Trophoblast cell (in vitro differentiated cells and primary cell): Measurements from ENCODE around the gene SLC34A2.

Experiments
- DNase-seq, 2 donors: peaks; one replicate each; pipeline ENCODE4 v3.0.0-alpha.2; 2016
- H2AFZ ChIP-seq: 2 replicates; pipeline ENCODE4 v1.6.1; 2013; ENCODE audit warnings: low read length, moderate library complexity, mild to moderate bottlenecking; ENCODE audit not compliant: insufficient read depth, poor library complexity
- H2AK5ac ChIP-seq: 2 replicates; pipeline ENCODE4 v1.6.1; 2013; ENCODE audit warnings: mild to moderate bottlenecking, low read length
- H2BK120ac ChIP-seq: 2 replicates; pipeline ENCODE4 v1.6.1; 2013; ENCODE audit warnings: low read length, mild to moderate bottlenecking, moderate library complexity; ENCODE audit not compliant: insufficient read depth, poor library complexity
- H2BK12ac ChIP-seq: 2 replicates; pipeline ENCODE4 v1.6.1; 2013; ENCODE audit warnings: mild to moderate bottlenecking, low read length, moderate library complexity
- H2BK5ac ChIP-seq: 2 replicates; pipeline ENCODE4 v1.6.1; 2013; ENCODE audit warnings: low read length, low read depth, moderate library complexity, mild to moderate bottlenecking; ENCODE audit not compliant: poor library complexity
- H3K14ac ChIP-seq: 2 replicates; pipeline ENCODE4 v1.6.1; 2013; ENCODE audit warnings: mild to moderate bottlenecking, low read length
- H3K18ac ChIP-seq: 2 replicates; pipeline ENCODE4 v1.6.1; 2013; ENCODE audit warnings: mild to moderate bottlenecking, low read length
- H3K23ac ChIP-seq: 2 replicates; pipeline ENCODE4 v1.6.1; 2013; ENCODE audit warnings: low read length
- H3K27ac ChIP-seq: 2 replicates; pipeline ENCODE4 v1.5.1; 2013; ENCODE audit warnings: low read depth, mild to moderate bottlenecking, inconsistent platforms, low read length, moderate library complexity
- H3K27me3 ChIP-seq: 2 replicates; pipeline ENCODE4 v1.6.1; 2013; ENCODE audit warnings: inconsistent platforms, mild to moderate bottlenecking, low read length, moderate library complexity; ENCODE audit not compliant: insufficient read depth
- H3K36me3 ChIP-seq, 2 experiments: 1 replicate in 1 of 2; 2 replicates in 1 of 2; pipeline ENCODE4 v1.6.1; 2013; ENCODE audit warnings: low read length in 2 of 2, mild to moderate bottlenecking in 2 of 2, moderate library complexity in 1 of 2; ENCODE audit not compliant: insufficient read depth in 2 of 2, control insufficient read depth in 1 of 2
- H3K4ac ChIP-seq: 2 replicates; pipeline ENCODE4 v1.6.1; 2013; ENCODE audit warnings: low read depth, mild to moderate bottlenecking, low read length, moderate library complexity
- H3K4me1 ChIP-seq, 2 experiments: 1 replicate in 1 of 2; 2 replicates in 1 of 2; pipeline ENCODE4 v1.6.1; 2013; ENCODE audit warnings: low read length in 2 of 2, mild to moderate bottlenecking in 2 of 2, moderate library complexity in 1 of 2; ENCODE audit not compliant: insufficient read depth in 2 of 2, control insufficient read depth in 1 of 2
- H3K4me2 ChIP-seq: 2 replicates; pipeline ENCODE4 v1.6.1; 2013; ENCODE audit warnings: inconsistent platforms, mild to moderate bottlenecking, low read length, moderate library complexity
- H3K4me3 ChIP-seq: 2 replicates; pipeline ENCODE4 v1.5.1; 2013; ENCODE audit warnings: mild to moderate bottlenecking, low read depth, low read length, inconsistent platforms
- H3K79me1 ChIP-seq: one replicate; pipeline ENCODE4 v1.6.1; 2013; ENCODE audit warnings: low read length
- H3K79me2 ChIP-seq: 2 replicates; pipeline ENCODE4 v1.6.1; 2013; ENCODE audit warnings: low read length, mild to moderate bottlenecking; ENCODE audit not compliant: control insufficient read depth, insufficient read depth, poor library complexity
- H3K9ac ChIP-seq: 2 replicates; pipeline ENCODE4 v1.6.1; 2013; ENCODE audit warnings: mild to moderate bottlenecking, low read length
- H3K9me3 ChIP-seq: 2 replicates; pipeline ENCODE4 v1.6.1; 2013; ENCODE audit warnings: low read depth, mild to moderate bottlenecking, control low read depth, inconsistent platforms, low read length; ENCODE audit not compliant: insufficient read depth
- H4K12ac ChIP-seq: 2 replicates; pipeline ENCODE4 v1.6.1; 2013; ENCODE audit warnings: low read depth, mild to moderate bottlenecking, low read length, moderate library complexity
- H4K8ac ChIP-seq: 2 replicates; pipeline ENCODE4 v1.6.1; 2013; ENCODE audit warnings: low read depth, mild to moderate bottlenecking, low read length, moderate library complexity
- H4K91ac ChIP-seq: one replicate; pipeline ENCODE4 v1.6.1; 2013; ENCODE audit warnings: low read depth, mild to moderate bottlenecking, low read length, moderate library complexity
- whole genome bisulfite sequencing: extraction: QIAGEN DNeasy Blood & Tissue Kit; methylation state at CpG from one replicate; pipeline ENCODE4 v1.1.7; 2013; ENCODE audit warnings: missing lambda C conversion rate; ENCODE audit not compliant: insufficient read length, insufficient coverage; ENCODE audit errors: extremely low coverage; 5-methylcytosine and 5-hydroxymethylcytosine counted together

Gene SLC34A2

GRCh38 chr4:25632135-25632534, 23.5 kb upstream of the SLC34A2 start:
- no peak for DNase-seq
- WGBS: no CpG with 5 or more reads among the region's 4 CpGs
- Histone ChIP-seq H3K4me2 (no peak overlapping the region), H2BK5ac (no peak overlapping the region), H3K4me3 (no peak overlapping the region), H3K79me1 (no peaks in the 10 kb centered on the region), H3K23ac (no peak overlapping the region), H2AK5ac (no peak overlapping the region), H3K9me3 (peaks cover 3% of the 10 kb centered on the region), H3K27ac (no peak overlapping the region), H3K14ac (no peak overlapping the region), H4K8ac (no peak overlapping the region), H3K4me1 (peaks cover 0 to 4% of the 10 kb centered on the region in 2 experiments), H3K27me3 (no peaks in the 10 kb centered on the region), H3K18ac (no peak overlapping the region), H3K9ac (no peak overlapping the region), H2BK120ac (no peak overlapping the region), H3K36me3 (no peaks in the 10 kb centered on the region), H3K79me2 (no peaks in the 10 kb centered on the region), H3K4ac (no peak overlapping the region), H4K12ac (no peak overlapping the region), H2BK12ac (no peak overlapping the region), H4K91ac (no peak overlapping the region), H2AFZ (no peak overlapping the region)

- Histone ChIP-seq H3K27ac (no peak overlapping the region), H3K23ac (no peak overlapping the region), H3K9ac (no peak overlapping the region), H2BK12ac (no peak overlapping the region), H3K79me2 (no peaks in the 10 kb centered on the region), H2BK120ac (no peak overlapping the region), H2BK5ac (no peak overlapping the region), H3K27me3 (no peaks in the 10 kb centered on the region), H3K9me3 (peaks cover 3% of the 10 kb centered on the region), H3K4ac (no peak overlapping the region), H3K4me3 (no peak overlapping the region), H3K4me2 (no peak overlapping the region), H4K91ac (no peak overlapping the region), H3K4me1 (peaks cover 0 to 4% of the 10 kb centered on the region in 2 experiments), H3K36me3 (no peaks in the 10 kb centered on the region), H3K18ac (no peak overlapping the region), H4K12ac (no peak overlapping the region), H4K8ac (no peak overlapping the region), H3K79me1 (no peaks in the 10 kb centered on the region), H3K14ac (no peak overlapping the region), H2AFZ (no peak overlapping the region), H2AK5ac (no peak overlapping the region)
- no CpG with 5 or more reads among the region's 4 CpGs for WGBS
- no peak for DNase-seq
These were observed 22.1 kb upstream of the SLC34A2 start for GRCh38 chr4:25633541-25633940.

GRCh38 chr4:25635501-25635900, 20.1 kb upstream of the SLC34A2 start:
- Histone ChIP-seq H2AFZ (no peak overlapping the region), H4K12ac (no peak overlapping the region), H4K8ac (no peak overlapping the region), H3K18ac (no peak overlapping the region), H2BK12ac (no peak overlapping the region), H3K4me2 (no peak overlapping the region), H2BK120ac (no peak overlapping the region), H3K9ac (no peak overlapping the region), H3K79me1 (no peaks in the 10 kb centered on the region), H3K79me2 (no peaks in the 10 kb centered on the region), H3K36me3 (no peaks in the 10 kb centered on the region), H4K91ac (no peak overlapping the region), H3K4me1 (peaks cover 0 to 4% of the 10 kb centered on the region in 2 experiments), H3K4ac (no peak overlapping the region), H3K27ac (no peak overlapping the region), H3K4me3 (no peak overlapping the region), H3K14ac (no peak overlapping the region), H3K9me3 (peaks cover 3% of the 10 kb centered on the region), H3K27me3 (no peaks in the 10 kb centered on the region), H2BK5ac (no peak overlapping the region), H2AK5ac (no peak overlapping the region), H3K23ac (no peak overlapping the region)
- peak in 1 of 2 donors; percentile 63 for DNase-seq
- WGBS: no CpG with 5 or more reads among the region's 4 CpGs

GRCh38 chr4:25637581-25638220, 17.9 kb upstream of the SLC34A2 start:
- Histone ChIP-seq H3K14ac (no peak overlapping the region), H3K4me3 (peak overlapping the region; percentile 2), H3K79me1 (no peaks in the 10 kb centered on the region), H2BK5ac (no peak overlapping the region), H3K27ac (no peak overlapping the region), H4K12ac (no peak overlapping the region), H2AFZ (no peak overlapping the region), H4K91ac (no peak overlapping the region), H2BK12ac (no peak overlapping the region), H2AK5ac (peak overlapping the region; percentile 57), H3K36me3 (no peaks in the 10 kb centered on the region), H2BK120ac (no peak overlapping the region), H3K27me3 (no peaks in the 10 kb centered on the region), H3K9me3 (peaks cover 3% of the 10 kb centered on the region), H3K23ac (no peak overlapping the region), H4K8ac (no peak overlapping the region), H3K79me2 (no peaks in the 10 kb centered on the region), H3K9ac (no peak overlapping the region), H3K4ac (no peak overlapping the region), H3K4me2 (no peak overlapping the region), H3K18ac (no peak overlapping the region), H3K4me1 (peaks cover 0 to 4% of the 10 kb centered on the region in 2 experiments)
- WGBS: no CpG with 5 or more reads among the region's 10 CpGs
- DNase-seq: no peak
